HepG2 (cell line): ENCODE measurements around the gene FGF4.

Source experiments
- CTCF ChIP-seq: sonication (generic); formaldehyde crosslinking; IDR thresholded peaks from 2 replicates; pipeline ENCODE4 v1.5.0; 2020; ENCODE audit warnings: mild to moderate bottlenecking, missing genetic modification reagents, moderate library complexity
- JUNB ChIP-seq: sonication (generic); formaldehyde crosslinking; IDR thresholded peaks from 2 replicates; pipeline ENCODE4 v1.8.0; 2022; ENCODE audit warnings: missing genetic modification reagents, mild to moderate bottlenecking, borderline replicate concordance
- MEF2D ChIP-seq: sonication (generic); formaldehyde crosslinking; IDR thresholded peaks from 2 replicates; pipeline ENCODE4 v1.5.1; 2020; ENCODE audit warnings: mild to moderate bottlenecking, missing genetic modification reagents
- NCOR1 ChIP-seq: fragments of 200-600 bp; sonication (generic); IDR thresholded peaks from 2 replicates; pipeline ENCODE4 v1.7.0; 2017; ENCODE audit warnings: antibody characterized with exemption, low read length, borderline replicate concordance
- SIN3B ChIP-seq: fragments of 150-350 bp; IDR thresholded peaks from 2 replicates; pipeline ENCODE4 v1.6.1; 2014; ENCODE audit warnings: low read length
- SMAD3 ChIP-seq: sonication (generic); formaldehyde crosslinking; IDR thresholded peaks from 2 replicates; pipeline ENCODE4 v1.4.0; 2020; ENCODE audit warnings: missing genetic modification reagents

DNA sequence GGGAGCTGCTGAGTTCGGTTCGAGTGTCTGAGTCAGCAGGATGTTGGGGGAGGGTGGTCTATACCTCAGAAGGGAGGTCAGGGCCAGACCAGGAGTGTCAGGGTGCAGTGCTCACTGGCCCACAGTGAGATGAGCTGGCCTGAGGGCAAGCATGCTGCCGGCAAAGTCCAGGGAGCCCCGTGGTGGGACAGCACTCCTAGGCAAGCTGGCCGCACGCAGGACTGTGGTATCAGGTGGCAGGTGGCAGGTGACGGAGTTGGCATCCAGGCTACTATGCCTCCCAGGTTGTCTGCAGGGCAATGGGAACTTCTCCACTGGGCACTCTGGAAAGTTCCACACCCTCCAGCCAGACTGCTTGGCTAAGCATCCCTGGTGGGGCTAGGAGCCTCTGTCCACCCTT, 39.3 kb upstream of the FGF4 start:
- TF ChIP-seq CTCF (CRISPR knock-in tag) (no peak), NCOR1 (no peak), SMAD3 (CRISPR knock-in tag) (no peak), JUNB (CRISPR knock-in tag) (no peak), SIN3B (no peak), MEF2D (CRISPR knock-in tag) (no peak)
